GM18907 (cell line): ENCODE measurements around the gene GIT1.

Source experiments
- ATAC-seq: cut with Tn5 transposase; IDR thresholded peaks from one replicate; pipeline ENCODE4 v1.9.1; 2021; ENCODE audit warnings: mild to moderate bottlenecking, moderate library complexity; ENCODE audit not compliant: unreplicated experiment

Gene GIT1

DNA sequence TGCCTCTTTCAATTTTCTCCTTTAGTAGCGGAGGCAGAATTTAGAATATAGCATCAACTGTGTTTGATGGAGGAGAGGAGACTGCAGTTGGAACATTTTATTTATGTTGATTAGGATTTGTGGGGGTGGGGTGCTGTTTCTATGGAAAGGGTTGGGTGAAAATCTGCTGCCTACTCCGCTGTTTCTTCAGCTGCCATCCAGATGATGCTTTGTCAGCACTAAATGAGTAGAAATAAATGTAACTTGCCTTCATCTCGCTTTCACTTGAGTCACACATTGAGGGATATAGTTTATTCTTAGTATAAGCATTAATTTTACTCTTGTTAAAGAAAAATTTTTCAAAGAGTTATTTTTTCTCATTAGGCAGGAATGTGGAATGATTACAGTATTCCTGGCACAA, 64.8 kb downstream of the GIT1 start:
- ATAC-seq, result no peak
